Measurements from ENCODE around the gene CCDC184. TPM values are rescaled to one million over a fixed set of nuclear protein-coding genes. Genes with fewer than 3 reads are reported as not detected.

Gene CCDC184
- polyA plus RNA-seq, 1 of the 3 experiments (the other 2 are of a cell fraction) = 5.8 TPM

DNA sequence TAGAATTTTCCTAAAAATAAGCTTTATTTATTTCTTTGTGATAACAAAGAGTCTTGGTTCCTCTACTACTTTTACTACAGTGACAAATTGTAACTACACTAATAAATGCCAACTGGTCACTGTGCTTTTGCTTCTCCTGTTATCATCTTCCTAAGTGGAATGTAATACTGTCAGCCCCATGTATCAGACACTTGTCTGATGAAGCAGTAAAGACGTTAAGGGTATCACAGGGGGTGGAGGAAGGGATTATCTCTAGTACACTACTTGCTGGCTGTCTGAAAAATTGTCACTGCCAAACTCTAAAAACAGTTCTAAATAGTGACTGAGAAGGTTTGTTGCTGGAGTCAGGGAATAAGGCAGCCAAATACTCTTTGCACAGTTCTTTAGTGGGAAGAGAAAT, 37.5 kb upstream of the CCDC184 start (continued):
- TF ChIP-seq REST (IDR thresholded peaks at IDR 0.05; ENCODE audit: low read depth, low read length) (no peak), GABPA (IDR thresholded peaks at IDR 0.05; ENCODE audit: low read depth) (no peak), TCF12 (IDR thresholded peaks at IDR 0.05) (no peak), ELF1 (IDR thresholded peaks at IDR 0.05) (no peak), MEF2A (IDR thresholded peaks at IDR 0.05; ENCODE audit: borderline replicate concordance, low read depth) (no peak), FOXJ3 (CRISPR knock-in tag; IDR thresholded peaks at IDR 0.05) (no peak)
- TF ChIP-seq, protein P1, sequence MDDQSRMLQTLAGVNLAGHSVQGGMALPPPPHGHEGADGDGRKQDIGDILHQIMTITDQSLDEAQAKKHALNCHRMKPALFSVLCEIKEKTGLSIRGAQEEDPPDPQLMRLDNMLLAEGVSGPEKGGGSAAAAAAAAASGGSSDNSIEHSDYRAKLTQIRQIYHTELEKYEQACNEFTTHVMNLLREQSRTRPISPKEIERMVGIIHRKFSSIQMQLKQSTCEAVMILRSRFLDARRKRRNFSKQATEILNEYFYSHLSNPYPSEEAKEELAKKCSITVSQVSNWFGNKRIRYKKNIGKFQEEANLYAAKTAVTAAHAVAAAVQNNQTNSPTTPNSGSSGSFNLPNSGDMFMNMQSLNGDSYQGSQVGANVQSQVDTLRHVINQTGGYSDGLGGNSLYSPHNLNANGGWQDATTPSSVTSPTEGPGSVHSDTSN (IDR thresholded peaks at IDR 0.05) = no peak

DNA sequence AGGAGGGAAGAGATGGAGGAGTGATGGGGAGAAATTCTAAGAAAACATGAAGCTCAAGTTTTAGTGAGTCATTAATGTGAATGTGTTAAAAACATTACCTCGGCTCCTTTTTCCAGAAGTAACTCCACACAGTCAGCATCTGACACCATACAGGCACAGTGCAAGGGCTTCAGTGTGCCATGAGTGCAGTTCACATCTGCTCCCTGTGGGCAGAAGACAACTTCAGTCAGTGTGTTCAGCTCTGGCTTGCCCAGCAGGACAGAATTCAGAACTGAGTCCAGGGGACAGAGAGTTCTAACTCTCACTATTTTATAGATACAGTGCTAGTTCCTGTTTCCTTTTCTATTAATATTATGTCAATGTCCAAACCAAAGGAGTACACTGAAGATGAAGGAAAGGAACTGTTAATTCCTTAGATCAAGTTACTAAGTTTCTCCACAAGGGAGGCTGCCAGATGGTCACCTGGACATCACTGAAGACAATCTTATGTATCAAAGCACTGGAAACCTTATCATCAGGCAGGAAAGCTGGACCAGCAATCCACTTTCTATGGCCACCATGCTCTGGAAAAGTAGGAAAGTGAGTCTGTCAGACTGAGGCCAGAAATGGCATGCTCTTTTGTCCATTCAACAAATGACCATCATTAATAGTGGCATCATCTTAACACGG, 32.2 kb upstream of the CCDC184 start:
- 93% methylated on average over 2 of the region's 2 CpGs for WGBS (ENCODE audit: low lambda C conversion rate)
- no peak for DNase-seq
- POLR2A ChIA-PET = no interaction called here

More for the DNA sequence above, 32.2 kb upstream of the CCDC184 start:
- peaks cover 46 to 48% of the 10 kb centered on the region in 2 experiments for H3K36me3 ChIP-seq (replicated peaks in 1 of 2; ENCODE audit: control insufficient read depth in 1 of 2, insufficient read depth in 2 of 2, low read length in 1 of 2)
- no peak overlapping the region for H3K4me3 ChIP-seq (ENCODE audit: low read depth in 2 of 2, low read length in 1 of 2)
- H4K20me1 ChIP-seq (ENCODE audit: insufficient read depth) = no peaks in the 10 kb centered on the region
- CTCF ChIA-PET = interaction anchor here (1.0 to 2.3 kb wide), 5 partner anchors 13 to 467 kb away, joined by 3 to 7 read pairs (median 4); no protein-coding TSS in a partner anchor
- H3F3A ChIP-seq (replicated peaks; ENCODE audit: insufficient read depth) = peaks cover 3% of the 10 kb centered on the region
- H3K9me2 ChIP-seq = no peaks in the 10 kb centered on the region
- H3K27ac ChIP-seq (ENCODE audit: low read depth in 2 of 2, low read length in 1 of 2) = no peak overlapping the region
- TF ChIP-seq CHD2 (IDR thresholded peaks at IDR 0.05; ENCODE audit: low read length, partially characterized antibody) = no peak
- TF ChIP-seq YY1 (IDR thresholded peaks at IDR 0.05; ENCODE audit: low read depth) = no peak
- no peak for TF ChIP-seq NRF1 (IDR thresholded peaks at IDR 0.05; ENCODE audit: low read depth, low read length)
- TF ChIP-seq RFX5 (IDR thresholded peaks at IDR 0.05; ENCODE audit: low read length) = no peak
- TF ChIP-seq JUND (IDR thresholded peaks at IDR 0.05) = no peak
- TF ChIP-seq MEF2A (IDR thresholded peaks at IDR 0.05; ENCODE audit: borderline replicate concordance, low read depth) = no peak
- no peak for TF ChIP-seq RAD21 (IDR thresholded peaks at IDR 0.05; ENCODE audit: low read length)
- no peak for TF ChIP-seq FOSL2 (IDR thresholded peaks at IDR 0.05; ENCODE audit: borderline replicate concordance, low read depth)
- TF ChIP-seq RCOR1 (IDR thresholded peaks at IDR 0.05; ENCODE audit: low read length) = no peak
- TF ChIP-seq FOXM1 (IDR thresholded peaks at IDR 0.05; ENCODE audit: low read depth) = no peak
- TF ChIP-seq EZH2phosphoT487 (IDR thresholded peaks at IDR 0.05; ENCODE audit: borderline replicate concordance, low read depth) = no peak
- TF ChIP-seq, protein P2, sequence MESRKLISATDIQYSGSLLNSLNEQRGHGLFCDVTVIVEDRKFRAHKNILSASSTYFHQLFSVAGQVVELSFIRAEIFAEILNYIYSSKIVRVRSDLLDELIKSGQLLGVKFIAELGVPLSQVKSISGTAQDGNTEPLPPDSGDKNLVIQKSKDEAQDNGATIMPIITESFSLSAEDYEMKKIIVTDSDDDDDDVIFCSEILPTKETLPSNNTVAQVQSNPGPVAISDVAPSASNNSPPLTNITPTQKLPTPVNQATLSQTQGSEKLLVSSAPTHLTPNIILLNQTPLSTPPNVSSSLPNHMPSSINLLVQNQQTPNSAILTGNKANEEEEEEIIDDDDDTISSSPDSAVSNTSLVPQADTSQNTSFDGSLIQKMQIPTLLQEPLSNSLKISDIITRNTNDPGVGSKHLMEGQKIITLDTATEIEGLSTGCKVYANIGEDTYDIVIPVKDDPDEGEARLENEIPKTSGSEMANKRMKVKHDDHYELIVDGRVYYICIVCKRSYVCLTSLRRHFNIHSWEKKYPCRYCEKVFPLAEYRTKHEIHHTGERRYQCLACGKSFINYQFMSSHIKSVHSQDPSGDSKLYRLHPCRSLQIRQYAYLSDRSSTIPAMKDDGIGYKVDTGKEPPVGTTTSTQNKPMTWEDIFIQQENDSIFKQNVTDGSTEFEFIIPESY (IDR thresholded peaks at IDR 0.05; ENCODE audit: borderline replicate concordance, low read depth) = no peak
- no peak for TF ChIP-seq REST (IDR thresholded peaks at IDR 0.05; ENCODE audit: low read depth, low read length)
- TF ChIP-seq TAF1 (IDR thresholded peaks at IDR 0.05; ENCODE audit: borderline replicate concordance, low read depth, low read length) = no peak
- TF ChIP-seq ELF1 (IDR thresholded peaks at IDR 0.05) = no peak
- TF ChIP-seq MXI1 (IDR thresholded peaks at IDR 0.05; ENCODE audit: low read depth, low read length) = no peak
- no peak for TF ChIP-seq SMC3 (IDR thresholded peaks at IDR 0.05; ENCODE audit: low read depth, low read length)
- no peak for TF ChIP-seq MAX (IDR thresholded peaks at IDR 0.05; ENCODE audit: low read depth)
- H2AFZ ChIP-seq (ENCODE audit: low read depth) = no peak overlapping the region
- no peak overlapping the region for H3K9ac ChIP-seq
- H3K4me2 ChIP-seq = no peak overlapping the region
- H3K79me2 ChIP-seq (ENCODE audit: insufficient read depth) = peaks cover 17% of the 10 kb centered on the region
- no peaks in the 10 kb centered on the region for H3K9me3 ChIP-seq
- H3K27me3 ChIP-seq (ENCODE audit: insufficient read depth) = no peaks in the 10 kb centered on the region
- H3K4me1 ChIP-seq (ENCODE audit: control insufficient read depth in 1 of 2, insufficient read depth in 2 of 2, low read depth in 1 of 2, low read length in 1 of 2) = peaks cover 0 to under 1% of the 10 kb centered on the region in 2 experiments; a peak in 2 of 4 replicates

Data from SK-N-SH (cell line).